Thoracic aorta (tissue), 2 donors: ENCODE measurements around the gene RFTN1. TPM values are rescaled to one million over a fixed set of nuclear protein-coding genes. Genes with fewer than 3 reads are reported as not detected.
A peak's percentile ranks its signal among the peaks of the same experiment; 100 is the strongest.

Experiments
- ATAC-seq: fragments of 150-250 bp; one replicate; pipeline ENCODE4 v1.8.0; 2017; ENCODE audit warnings: low read depth; ENCODE audit not compliant: insufficient number of reproducible peaks, low FRiP score
- DNase-seq: peaks from one replicate; pipeline ENCODE4 v3.0.0-alpha.2; 2020; ENCODE audit warnings: low spot score
- H3K27ac ChIP-seq, 2 donors: fragments of 200-600 bp; sonication (generic); 1 replicate in 1 of 2; 2 replicates in 1 of 2; pipeline ENCODE4 v1.5.1; 2016; ENCODE audit warnings: mild to moderate bottlenecking in 2 of 2, moderate library complexity in 2 of 2
- H3K27me3 ChIP-seq: fragments of 200-600 bp; sonication (generic); replicated peaks from 2 replicates; pipeline ENCODE4 v1.6.0; 2016; ENCODE audit warnings: mild to moderate bottlenecking; ENCODE audit not compliant: insufficient read depth
- H3K36me3 ChIP-seq: fragments of 200-600 bp; sonication (generic); one replicate; pipeline ENCODE4 v1.5.1; 2016
- H3K4me1 ChIP-seq, 2 donors: fragments of 200-600 bp; sonication (generic); 1 replicate in 1 of 2; 2 replicates in 1 of 2; pipeline versions ENCODE4 v1.5.1 to v1.6.0; 2016; ENCODE audit warnings: low read depth in 2 of 2, mild to moderate bottlenecking in 1 of 2; ENCODE audit not compliant: control insufficient read depth in 1 of 2
- H3K4me3 ChIP-seq: fragments of 200-600 bp; sonication (generic); 2 replicates; pipeline ENCODE4 v1.5.1; 2016; ENCODE audit warnings: mild to moderate bottlenecking
- H3K9me3 ChIP-seq: fragments of 200-600 bp; sonication (generic); 2 replicates; pipeline ENCODE4 v1.5.1; 2016
- total RNA-seq, 2 donors: library from RNA; depleted of rRNA; stranded (reverse); fragments of >200 nt; gene quantifications; one replicate each; pipeline versions ENCODE4 v1.1.0 to v1.2.3, GENCODE V29; 2016
- TF ChIP-seq, protein P1 (sequence below): fragments of 200-600 bp; sonication (generic); IDR thresholded peaks from one replicate; pipeline ENCODE4 v1.5.1; 2019; ENCODE audit warnings: antibody characterized with exemption

The RFTN1 gene
- total RNA-seq, 2 donors from 2014 or later = 69.7 to 108 TPM

DNA sequence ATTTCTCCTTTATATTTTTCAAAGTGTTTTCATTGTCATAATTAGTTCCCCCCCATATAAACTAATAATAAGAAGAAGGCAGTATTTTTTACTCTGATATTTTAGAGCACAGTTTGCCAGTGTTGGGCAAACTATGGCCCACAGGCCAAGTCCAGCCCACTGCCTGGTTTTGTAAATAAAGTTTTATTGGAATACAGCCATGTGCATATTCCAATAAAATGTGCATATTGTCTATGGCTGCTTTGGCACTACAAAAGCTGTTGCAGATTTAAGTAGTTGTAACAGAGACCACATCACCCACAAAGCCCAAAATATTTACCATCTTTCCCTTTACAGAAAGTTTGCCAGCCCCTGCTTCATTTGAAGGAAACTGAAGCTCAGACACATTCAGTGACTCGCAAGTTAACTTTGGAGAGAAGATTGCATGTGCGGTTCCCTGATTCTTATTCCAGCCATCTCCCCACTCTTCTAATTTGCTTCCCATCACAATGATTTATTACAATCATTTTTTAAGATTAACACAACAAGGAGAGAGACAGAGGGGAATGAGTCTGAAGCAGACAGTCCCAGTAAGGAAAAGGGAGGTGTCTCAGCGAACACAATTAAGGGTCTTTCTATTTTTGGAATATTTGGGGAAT lies 48.9 kb downstream of the RFTN1 start:
- peak overlapping the region; percentile 22 for H3K4me3 ChIP-seq
- ATAC-seq (no peak), DNase-seq (no peak)
- TF ChIP-seq, protein P1, sequence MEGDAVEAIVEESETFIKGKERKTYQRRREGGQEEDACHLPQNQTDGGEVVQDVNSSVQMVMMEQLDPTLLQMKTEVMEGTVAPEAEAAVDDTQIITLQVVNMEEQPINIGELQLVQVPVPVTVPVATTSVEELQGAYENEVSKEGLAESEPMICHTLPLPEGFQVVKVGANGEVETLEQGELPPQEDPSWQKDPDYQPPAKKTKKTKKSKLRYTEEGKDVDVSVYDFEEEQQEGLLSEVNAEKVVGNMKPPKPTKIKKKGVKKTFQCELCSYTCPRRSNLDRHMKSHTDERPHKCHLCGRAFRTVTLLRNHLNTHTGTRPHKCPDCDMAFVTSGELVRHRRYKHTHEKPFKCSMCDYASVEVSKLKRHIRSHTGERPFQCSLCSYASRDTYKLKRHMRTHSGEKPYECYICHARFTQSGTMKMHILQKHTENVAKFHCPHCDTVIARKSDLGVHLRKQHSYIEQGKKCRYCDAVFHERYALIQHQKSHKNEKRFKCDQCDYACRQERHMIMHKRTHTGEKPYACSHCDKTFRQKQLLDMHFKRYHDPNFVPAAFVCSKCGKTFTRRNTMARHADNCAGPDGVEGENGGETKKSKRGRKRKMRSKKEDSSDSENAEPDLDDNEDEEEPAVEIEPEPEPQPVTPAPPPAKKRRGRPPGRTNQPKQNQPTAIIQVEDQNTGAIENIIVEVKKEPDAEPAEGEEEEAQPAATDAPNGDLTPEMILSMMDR = no peak
- H3K9me3 ChIP-seq = no peaks in the 10 kb centered on the region
- peak overlapping the region; percentile 85 to 88 for H3K27ac ChIP-seq
- H3K27me3 ChIP-seq = no peaks in the 10 kb centered on the region
- peaks cover 51 to 72% of the 10 kb centered on the region in 2 donors for H3K4me1 ChIP-seq
- no peaks in the 10 kb centered on the region for H3K36me3 ChIP-seq

DNA sequence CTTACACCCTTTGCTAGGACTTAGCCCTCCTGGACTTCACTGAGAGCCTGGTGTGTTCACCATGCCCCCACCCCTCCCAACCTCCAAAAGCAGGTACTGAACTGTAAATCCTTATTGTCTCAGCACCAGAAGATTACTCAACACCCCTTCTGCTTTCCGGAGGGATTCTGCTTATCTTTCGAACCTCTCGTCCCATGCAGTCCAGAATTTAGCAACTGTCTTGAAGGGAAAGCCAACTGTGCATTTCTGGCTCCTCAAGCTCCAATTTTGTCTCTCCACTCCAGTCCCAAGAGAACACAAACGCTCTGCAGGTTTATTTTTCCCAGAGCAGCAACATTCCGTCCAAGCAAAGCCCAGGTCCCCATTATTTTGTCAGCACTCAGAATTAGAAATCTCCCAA lies 49.6 kb downstream of the RFTN1 start:
- Histone ChIP-seq H3K36me3 (no peaks in the 10 kb centered on the region), H3K27me3 (no peaks in the 10 kb centered on the region), H3K4me1 (peaks cover 44 to 64% of the 10 kb centered on the region in 2 donors), H3K9me3 (no peaks in the 10 kb centered on the region), H3K4me3 (peak overlapping the region; percentile 22), H3K27ac (peak overlapping the region; percentile 85 to 88)
- no peak for DNase-seq
- no peak for ATAC-seq
- TF ChIP-seq, protein P1 = no peak

DNA sequence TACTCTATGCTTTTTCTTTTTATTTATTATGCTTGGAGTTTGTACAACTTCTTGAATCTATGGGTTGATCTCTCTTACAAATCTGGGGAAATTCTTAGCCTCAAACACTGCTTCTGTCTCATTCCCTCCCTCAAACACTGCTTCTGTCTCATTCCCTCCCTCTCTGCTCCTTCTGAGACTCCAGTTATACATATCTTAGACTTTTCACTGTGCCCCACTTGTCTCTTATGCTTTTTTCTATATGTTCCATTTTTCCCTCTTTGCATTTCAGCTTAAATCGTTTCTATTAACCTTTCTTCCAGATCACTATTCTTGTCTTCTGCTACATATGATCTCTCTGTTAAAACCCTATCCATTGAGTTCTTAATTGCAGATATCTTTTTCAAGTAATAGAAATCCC lies 50.4 kb downstream of the RFTN1 start:
- H3K4me3 ChIP-seq = no peak overlapping the region
- DNase-seq = no peak
- H3K4me1 ChIP-seq = peaks cover 36 to 56% of the 10 kb centered on the region in 2 donors
- no peak overlapping the region for H3K27ac ChIP-seq
- H3K9me3 ChIP-seq = no peaks in the 10 kb centered on the region
- no peaks in the 10 kb centered on the region for H3K36me3 ChIP-seq
- no peaks in the 10 kb centered on the region for H3K27me3 ChIP-seq
- ATAC-seq = no peak
- TF ChIP-seq, protein P1 = no peak

DNA sequence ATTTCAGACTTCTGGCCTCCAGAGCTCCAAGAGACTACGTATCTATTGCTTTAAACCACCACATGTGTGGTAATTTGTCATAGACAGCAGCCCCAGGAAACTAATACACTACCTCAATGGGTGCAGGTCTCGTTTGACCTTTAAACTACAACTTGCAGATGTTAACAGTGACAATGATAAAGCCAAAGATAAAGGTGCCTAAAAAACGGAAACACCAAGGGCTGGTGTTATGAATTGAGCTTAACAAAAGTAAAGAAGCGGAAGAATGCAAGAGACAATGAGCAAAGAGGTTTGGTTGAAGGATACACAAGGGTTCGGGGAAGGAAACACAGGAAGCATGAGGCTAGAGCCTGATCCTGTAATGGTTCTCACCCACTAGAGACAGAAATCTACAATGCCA lies 50.8 kb downstream of the RFTN1 start:
- H3K27ac ChIP-seq = no peak overlapping the region

DNA sequence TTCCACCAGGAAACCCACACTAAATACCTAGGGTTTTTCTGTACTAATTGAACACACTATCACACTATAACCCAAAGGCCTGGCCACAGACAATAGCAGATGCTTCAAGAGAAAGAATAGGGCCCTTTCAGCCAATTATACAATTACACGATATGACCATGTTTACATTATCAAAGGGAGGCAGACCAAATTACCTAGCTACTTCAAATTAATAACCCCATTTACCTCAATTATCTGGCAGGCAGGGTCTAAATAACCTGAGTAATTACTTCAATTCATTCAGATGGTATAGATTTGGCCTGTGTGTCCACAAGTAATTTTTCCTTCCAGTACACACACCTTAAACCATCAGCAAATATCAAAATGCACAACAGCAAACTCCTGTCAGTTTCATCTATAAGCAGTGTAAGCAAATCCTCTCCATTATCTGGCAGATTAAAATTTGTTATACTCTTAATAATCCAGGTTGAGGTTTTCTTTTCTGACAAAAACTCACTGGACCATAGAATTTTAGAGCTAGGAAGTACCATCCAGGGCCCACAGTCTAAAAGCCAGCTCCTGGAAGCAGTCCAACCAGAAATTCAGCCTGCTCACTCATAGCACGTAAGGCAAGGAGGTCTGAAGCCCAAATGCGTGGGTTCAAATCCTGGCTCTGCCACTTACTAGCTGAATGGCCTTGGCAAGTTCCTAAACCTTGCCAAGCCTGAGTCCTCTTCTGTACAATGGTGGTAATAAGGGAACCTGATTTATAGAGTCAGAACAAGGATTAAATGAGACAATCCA lies 51.8 kb downstream of the RFTN1 start:
- Histone ChIP-seq H3K36me3 (no peaks in the 10 kb centered on the region), H3K4me1 (peaks cover 32 to 52% of the 10 kb centered on the region in 2 donors), H3K27me3 (no peaks in the 10 kb centered on the region), H3K27ac (no peak overlapping the region), H3K9me3 (no peaks in the 10 kb centered on the region), H3K4me3 (no peak overlapping the region)
- DNase-seq = no peak
- ATAC-seq = no peak
- TF ChIP-seq, protein P1 = no peak

More for the DNA sequence above, 50.8 kb downstream of the RFTN1 start:
- H3K9me3 ChIP-seq = no peaks in the 10 kb centered on the region
- H3K27me3 ChIP-seq = no peaks in the 10 kb centered on the region
- DNase-seq = no peak
- ATAC-seq = no peak
- TF ChIP-seq, protein P1 = no peak
- peaks cover 32 to 52% of the 10 kb centered on the region in 2 donors for H3K4me1 ChIP-seq
- no peak overlapping the region for H3K4me3 ChIP-seq
- no peaks in the 10 kb centered on the region for H3K36me3 ChIP-seq
